Panc1 (cell line): ENCODE data around the gene SRGAP3. TPM values are rescaled to one million over a fixed set of nuclear protein-coding genes. Genes with fewer than 3 reads are reported as not detected.

Source experiments
- ATAC-seq: fragments of 200-7000 bp; cut with Tn5 transposase; 2 replicates; pipeline ENCODE4 v1.9.1; 2020; ENCODE audit warnings: mild to moderate bottlenecking, moderate library complexity
- BruUV-seq: library from RNA; stranded (reverse); fragments of 400-500 nt; replicated peaks from 2 replicates; lab custom pipeline; 2021; lab: Mats Ljungman, UMichigan
- CTCF ChIA-PET: fragments of 300-600 bp; sonication (Branson Sonifier 250); formaldehyde crosslinking; loops from one replicate; lab custom pipeline; 2022; ENCODE audit warnings: antibody characterized with exemption; lab: Charles Lee
- POLR2A ChIA-PET: fragments of 300-600 bp; sonication (Branson Sonifier 250); formaldehyde crosslinking; loops from one replicate; lab custom pipeline; 2022; ENCODE audit warnings: antibody characterized with exemption; lab: Charles Lee
- DNase-seq: peaks from one replicate; pipeline ENCODE4 v3.0.0-alpha.2; 2010; ENCODE audit warnings: low read depth, low spot score
- H3K27ac ChIP-seq: 2 replicates; pipeline ENCODE4 v1.5.1; 2011; ENCODE audit warnings: mild to moderate bottlenecking, low read length, inconsistent platforms
- H3K27me3 ChIP-seq: fragments of 200-500 bp; sonication (Bioruptor generic); 2 replicates; pipeline ENCODE4 v1.6.0; 2014; ENCODE audit warnings: low read length, inconsistent platforms; ENCODE audit not compliant: control insufficient read depth, insufficient read depth
- H3K36me3 ChIP-seq: fragments of 200-500 bp; sonication (Bioruptor generic); 2 replicates; pipeline ENCODE4 v1.5.1; 2014; ENCODE audit warnings: inconsistent platforms, mild to moderate bottlenecking, low read length, moderate library complexity; ENCODE audit not compliant: control insufficient read depth, insufficient read depth
- H3K4me1 ChIP-seq: 2 replicates; pipeline ENCODE4 v1.5.1; 2011; ENCODE audit warnings: inconsistent platforms, mild to moderate bottlenecking, low read length, moderate library complexity; ENCODE audit not compliant: control insufficient read depth, insufficient read depth
- H3K4me3 ChIP-seq, 2 experiments: 2 replicates each; pipeline ENCODE4 v1.5.1; 2011 to 2012; ENCODE audit warnings: low read depth in 2 of 2, low read length in 2 of 2, mild to moderate bottlenecking in 2 of 2, inconsistent platforms in 1 of 2, moderate library complexity in 1 of 2
- H3K9me3 ChIP-seq: fragments of 200-500 bp; sonication (Bioruptor generic); 2 replicates; pipeline ENCODE4 v1.5.1; 2014; ENCODE audit warnings: low read depth, mild to moderate bottlenecking, inconsistent platforms, low read length, moderate library complexity; ENCODE audit not compliant: control insufficient read depth, insufficient read depth
- POLR2AphosphoS5 ChIP-seq: IDR thresholded peaks from 2 replicates; pipeline ENCODE4 v1.6.1; 2012; ENCODE audit warnings: mild to moderate bottlenecking, low read depth, low read length, moderate library complexity
- SIN3A ChIP-seq: IDR thresholded peaks from 2 replicates; pipeline ENCODE4 v1.6.1; 2012; ENCODE audit warnings: low read depth, mild to moderate bottlenecking, low read length, moderate library complexity, borderline replicate concordance; ENCODE audit not compliant: insufficient read depth
- TCF7L2 ChIP-seq: IDR thresholded peaks from 2 replicates; pipeline ENCODE4 v1.6.1; 2011; ENCODE audit warnings: mild to moderate bottlenecking, low read depth, low read length, inconsistent platforms
- in situ Hi-C: cut with HindIII; loops from 2 replicates; pipeline ENCODE4 v1.10.0; 2016; ENCODE audit warnings: low sequenced_read_pairs, low pct_unique_long_range_greater_than_20kb
- intact Hi-C: fragments of 100-400 bp; cut with micrococcal nuclease; formaldehyde crosslinking; loops from one replicate; pipeline ENCODE4 v1.10.0; 2022; ENCODE audit not compliant: unreplicated experiment
- total RNA-seq: library from RNA; stranded (reverse); gene quantifications from one replicate; pipeline ENCODE4 v1.2.1, GENCODE V29; 2021; ENCODE audit not compliant: unreplicated experiment
- TF ChIP-seq, protein P1 (sequence below): fragments of 450-650 bp; IDR thresholded peaks from 2 replicates; pipeline ENCODE4 v1.5.1; 2017; ENCODE audit warnings: mild to moderate bottlenecking
- TF ChIP-seq, protein P2 (sequence below), 2 experiments: IDR thresholded peaks; 2 replicates each; pipeline ENCODE4 v1.6.1; 2011 to 2012; ENCODE audit warnings: low read depth in 2 of 2, control low read depth in 1 of 2, low read length in 1 of 2, mild to moderate bottlenecking in 1 of 2, moderate library complexity in 1 of 2; ENCODE audit not compliant: insufficient read depth in 1 of 2

Gene SRGAP3
- total RNA-seq, 1 experiment from 2014 or later = 0.82 TPM

DNA sequence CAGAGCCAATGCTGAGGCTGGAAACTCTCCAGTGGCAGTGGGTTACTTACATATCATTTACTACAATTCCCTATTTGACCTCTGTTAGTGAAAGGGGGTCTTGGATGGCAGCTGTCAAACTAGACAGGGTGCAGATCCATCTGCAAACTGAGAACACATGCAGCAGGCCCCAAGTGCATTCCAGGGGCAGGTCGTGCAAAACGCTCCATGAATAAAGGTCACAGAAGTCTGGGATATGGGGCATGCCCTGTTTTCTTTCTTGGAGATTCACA is 261.1 kb downstream of the SRGAP3 start:
- in situ Hi-C loops = no loop called here
- POLR2A ChIA-PET = no interaction called here

DNA sequence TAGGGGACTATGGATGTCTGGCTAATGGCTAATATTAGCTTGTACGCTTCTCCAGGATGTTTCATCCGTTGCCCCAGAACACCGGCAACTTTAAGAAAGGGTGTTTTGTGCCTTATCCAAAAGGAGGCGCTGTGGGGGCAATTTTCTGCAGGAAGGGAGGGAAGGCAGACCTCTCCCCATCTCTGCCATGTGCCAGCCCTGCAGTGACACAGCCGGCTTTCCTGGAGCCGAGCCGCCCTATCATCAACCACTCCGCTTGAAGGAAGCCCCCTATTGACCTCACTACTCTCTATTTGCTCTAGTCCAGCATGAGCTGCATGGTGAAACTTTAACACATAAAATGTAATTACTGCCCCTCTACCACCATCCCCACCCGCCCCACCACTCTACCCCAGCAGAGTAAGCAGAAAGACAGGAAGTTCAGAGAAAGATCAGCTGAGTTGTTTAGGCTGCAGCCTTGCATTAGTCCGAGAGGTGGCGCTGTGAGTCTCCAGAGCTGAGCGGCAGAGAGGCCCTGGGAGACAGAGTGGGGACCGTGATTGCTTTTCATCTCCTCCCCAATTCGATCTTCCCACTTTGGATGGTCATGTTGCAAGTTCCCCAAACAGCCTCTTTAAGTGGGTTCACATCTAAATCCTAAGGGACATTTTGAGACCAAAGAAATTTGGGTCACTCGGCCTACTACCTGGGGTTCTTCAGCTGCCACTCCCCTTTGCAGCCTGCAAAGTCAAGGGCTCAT is 261.6 kb downstream of the SRGAP3 start:
- intact Hi-C loops = loop anchor here (5.0 kb wide), 2 partner anchors 79 to 314 kb away; no protein-coding TSS in a partner anchor
- ChIA-PET CTCF (interaction anchor here (0.6 to 1.3 kb wide), 7 partner anchors 10 to 315 kb away, joined by 3 to 18 read pairs (median 4); partner anchors contain the start of gene SRGAP3), POLR2A (no interaction called here)
- DNase-seq (no peak), ATAC-seq (peak; percentile 68; the same call in 1 of the 2 replicates)
- Histone ChIP-seq H3K9me3 (no peaks in the 10 kb centered on the region), H3K36me3 (no peaks in the 10 kb centered on the region), H3K4me1 (no peaks in the 10 kb centered on the region), H3K27me3 (no peaks in the 10 kb centered on the region), H3K4me3 (no peak overlapping the region), H3K27ac (no peak overlapping the region)
- no TSS peak for BruUV-seq
- TF ChIP-seq POLR2AphosphoS5 = no peak
- TF ChIP-seq, protein P1, sequence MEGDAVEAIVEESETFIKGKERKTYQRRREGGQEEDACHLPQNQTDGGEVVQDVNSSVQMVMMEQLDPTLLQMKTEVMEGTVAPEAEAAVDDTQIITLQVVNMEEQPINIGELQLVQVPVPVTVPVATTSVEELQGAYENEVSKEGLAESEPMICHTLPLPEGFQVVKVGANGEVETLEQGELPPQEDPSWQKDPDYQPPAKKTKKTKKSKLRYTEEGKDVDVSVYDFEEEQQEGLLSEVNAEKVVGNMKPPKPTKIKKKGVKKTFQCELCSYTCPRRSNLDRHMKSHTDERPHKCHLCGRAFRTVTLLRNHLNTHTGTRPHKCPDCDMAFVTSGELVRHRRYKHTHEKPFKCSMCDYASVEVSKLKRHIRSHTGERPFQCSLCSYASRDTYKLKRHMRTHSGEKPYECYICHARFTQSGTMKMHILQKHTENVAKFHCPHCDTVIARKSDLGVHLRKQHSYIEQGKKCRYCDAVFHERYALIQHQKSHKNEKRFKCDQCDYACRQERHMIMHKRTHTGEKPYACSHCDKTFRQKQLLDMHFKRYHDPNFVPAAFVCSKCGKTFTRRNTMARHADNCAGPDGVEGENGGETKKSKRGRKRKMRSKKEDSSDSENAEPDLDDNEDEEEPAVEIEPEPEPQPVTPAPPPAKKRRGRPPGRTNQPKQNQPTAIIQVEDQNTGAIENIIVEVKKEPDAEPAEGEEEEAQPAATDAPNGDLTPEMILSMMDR = peak; percentile 81
- in situ Hi-C loops = no loop called here

More for the DNA sequence above, 261.1 kb downstream of the SRGAP3 start:
- Histone ChIP-seq H3K9me3 (no peaks in the 10 kb centered on the region), H3K4me1 (no peaks in the 10 kb centered on the region), H3K27ac (no peak overlapping the region), H3K36me3 (no peaks in the 10 kb centered on the region), H3K4me3 (no peak overlapping the region), H3K27me3 (no peaks in the 10 kb centered on the region)
- BruUV-seq = no TSS peak
- ATAC-seq (no peak), DNase-seq (no peak)
- CTCF ChIA-PET = interaction anchor here (0.6 to 1.3 kb wide), 6 partner anchors 9 to 314 kb away, joined by 4 to 18 read pairs (median 9); no protein-coding TSS in a partner anchor
- intact Hi-C loops = loop anchor here (5.0 kb wide), 2 partner anchors 79 to 314 kb away; no protein-coding TSS in a partner anchor
- TF ChIP-seq TCF7L2 (no peak), SIN3A (no peak), POLR2AphosphoS5 (no peak)
- TF ChIP-seq, protein P1 = no peak
- TF ChIP-seq, protein P2, sequence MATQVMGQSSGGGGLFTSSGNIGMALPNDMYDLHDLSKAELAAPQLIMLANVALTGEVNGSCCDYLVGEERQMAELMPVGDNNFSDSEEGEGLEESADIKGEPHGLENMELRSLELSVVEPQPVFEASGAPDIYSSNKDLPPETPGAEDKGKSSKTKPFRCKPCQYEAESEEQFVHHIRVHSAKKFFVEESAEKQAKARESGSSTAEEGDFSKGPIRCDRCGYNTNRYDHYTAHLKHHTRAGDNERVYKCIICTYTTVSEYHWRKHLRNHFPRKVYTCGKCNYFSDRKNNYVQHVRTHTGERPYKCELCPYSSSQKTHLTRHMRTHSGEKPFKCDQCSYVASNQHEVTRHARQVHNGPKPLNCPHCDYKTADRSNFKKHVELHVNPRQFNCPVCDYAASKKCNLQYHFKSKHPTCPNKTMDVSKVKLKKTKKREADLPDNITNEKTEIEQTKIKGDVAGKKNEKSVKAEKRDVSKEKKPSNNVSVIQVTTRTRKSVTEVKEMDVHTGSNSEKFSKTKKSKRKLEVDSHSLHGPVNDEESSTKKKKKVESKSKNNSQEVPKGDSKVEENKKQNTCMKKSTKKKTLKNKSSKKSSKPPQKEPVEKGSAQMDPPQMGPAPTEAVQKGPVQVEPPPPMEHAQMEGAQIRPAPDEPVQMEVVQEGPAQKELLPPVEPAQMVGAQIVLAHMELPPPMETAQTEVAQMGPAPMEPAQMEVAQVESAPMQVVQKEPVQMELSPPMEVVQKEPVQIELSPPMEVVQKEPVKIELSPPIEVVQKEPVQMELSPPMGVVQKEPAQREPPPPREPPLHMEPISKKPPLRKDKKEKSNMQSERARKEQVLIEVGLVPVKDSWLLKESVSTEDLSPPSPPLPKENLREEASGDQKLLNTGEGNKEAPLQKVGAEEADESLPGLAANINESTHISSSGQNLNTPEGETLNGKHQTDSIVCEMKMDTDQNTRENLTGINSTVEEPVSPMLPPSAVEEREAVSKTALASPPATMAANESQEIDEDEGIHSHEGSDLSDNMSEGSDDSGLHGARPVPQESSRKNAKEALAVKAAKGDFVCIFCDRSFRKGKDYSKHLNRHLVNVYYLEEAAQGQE (IDR thresholded peaks at IDR 0.05; ENCODE audit: insufficient read depth in 1 of 2, low read depth in 2 of 2, low read length in 1 of 2) = no peak
